Measurements from ENCODE around the gene CRTC3. TPM values are rescaled to one million over a fixed set of nuclear protein-coding genes. Genes with fewer than 3 reads are reported as not detected.

CRTC3 gene
- total and polyA plus RNA-seq, 11 donors: 12.0 to 42.2 (median 24.0) TPM

DNA sequence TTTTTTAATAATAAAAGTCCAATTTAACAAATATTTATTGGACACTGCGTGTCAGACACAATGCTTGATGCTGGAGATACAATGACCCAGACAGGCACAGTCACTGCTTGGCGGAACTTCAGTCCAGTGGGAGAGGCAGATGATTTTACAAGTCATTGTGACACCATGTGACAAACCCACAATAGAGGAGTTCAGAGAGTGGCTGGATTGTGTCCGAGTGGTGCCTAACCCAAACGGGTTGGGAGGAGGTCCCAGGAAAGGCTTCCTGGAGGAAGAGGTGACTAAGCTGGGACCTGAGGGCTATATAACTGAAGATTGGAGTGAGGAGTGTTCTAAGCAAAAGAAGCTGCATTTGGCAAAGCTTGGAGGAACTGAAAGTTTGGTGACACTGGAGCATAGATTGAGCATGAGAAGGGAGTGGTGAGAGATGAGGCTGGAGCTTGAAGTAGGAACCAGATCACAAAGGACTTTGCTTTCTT lies 41.4 kb downstream of the CRTC3 start:
- ATAC-seq: peak; percentile 79 to 94 (median 92)
- DNase-seq: peak in 4 of 5 donors; percentile 41 to 78 (median 60)
- Histone ChIP-seq H3K36me3 (no peaks in the 10 kb centered on the region), H3K27ac (peak overlapping the region; percentile 2 to 87 (median 54)), H3K4me3 (peak overlapping the region in 3 of 12 donors; percentile 1 to 25 (median 18)), H3K9me3 (no peaks in the 10 kb centered on the region), H3K4me1 (peaks cover 0 to 83% (median 18%) of the 10 kb centered on the region in 12 donors), H3K27me3 (no peaks in the 10 kb centered on the region)
- TF ChIP-seq CTCF (IDR thresholded peaks at IDR 0.05): no peak
- TF ChIP-seq POLR2A (IDR thresholded peaks at IDR 0.05): no peak
- WGBS, 4 donors: 24 to 31% (median 25%) methylated on average over 4 of the region's 4 CpGs
- intact Hi-C loops (cut with DNase I): no loop called here

- no peak for ATAC-seq
- 95 to 98% (median 97%) methylated on average over 3 of the region's 3 CpGs for WGBS, 4 donors
- no peak for TF ChIP-seq POLR2A (IDR thresholded peaks at IDR 0.05)
- no peak for TF ChIP-seq CTCF (IDR thresholded peaks at IDR 0.05)
- Histone ChIP-seq H3K4me1 (peaks cover 0 to 70% (median 21%) of the 10 kb centered on the region in 12 donors), H3K9me3 (no peaks in the 10 kb centered on the region), H3K27ac (peak overlapping the region in 1 of 12 donors; percentile 9), H3K4me3 (no peak overlapping the region), H3K36me3 (no peaks in the 10 kb centered on the region), H3K27me3 (no peaks in the 10 kb centered on the region)
- intact Hi-C loops (cut with DNase I): no loop called here
- no peak for DNase-seq
Measured at GRCh38 chr15:90572893-90573292, 43.2 kb downstream of the CRTC3 start.

GRCh38 chr15:90576711-90577389 lies 47.1 kb downstream of the CRTC3 start:
- no peaks in the 10 kb centered on the region for H3K36me3 ChIP-seq
- no peaks in the 10 kb centered on the region for H3K27me3 ChIP-seq
- H3K4me3 ChIP-seq: no peak overlapping the region
- TF ChIP-seq CTCF (IDR thresholded peaks at IDR 0.05) (no peak), POLR2A (IDR thresholded peaks at IDR 0.05) (no peak)
- intact Hi-C loops (cut with DNase I): no loop called here
- 76 to 88% (median 80%) methylated on average over 7 of the region's 7 CpGs for WGBS, 4 donors
- no peaks in the 10 kb centered on the region for H3K9me3 ChIP-seq
- DNase-seq (no peak), ATAC-seq (no peak)
- no peak overlapping the region for H3K27ac ChIP-seq
- H3K4me1 ChIP-seq: peaks cover 0 to 62% (median 26%) of the 10 kb centered on the region in 12 donors

- H3K36me3 ChIP-seq: no peaks in the 10 kb centered on the region
- ATAC-seq (peak in 2 of 4 donors; percentile 25 to 47), DNase-seq (no peak)
- 69 to 85% (median 76%) methylated on average over 3 of the region's 3 CpGs for WGBS, 4 donors
- H3K9me3 ChIP-seq: no peaks in the 10 kb centered on the region
- TF ChIP-seq CTCF (IDR thresholded peaks at IDR 0.05): no peak
- TF ChIP-seq POLR2A (IDR thresholded peaks at IDR 0.05): no peak
- H3K4me3 ChIP-seq: no peak overlapping the region
- intact Hi-C loops (cut with DNase I): no loop called here
- H3K4me1 ChIP-seq: peaks cover 0 to 59% (median 42%) of the 10 kb centered on the region in 12 donors
- H3K27me3 ChIP-seq: no peaks in the 10 kb centered on the region
- peak overlapping the region in 1 of 12 donors; percentile 16 for H3K27ac ChIP-seq
Measured at GRCh38 chr15:90579213-90579612, 49.5 kb downstream of the CRTC3 start.
